HepG2 (cell line): ENCODE results near the gene TEAD4. TPM values are rescaled to one million over a fixed set of nuclear protein-coding genes. Genes with fewer than 3 reads are reported as not detected.
A peak's percentile ranks its signal among the peaks of the same experiment; 100 is the strongest.

Experiments
- ATAC-seq: fragments of 200-7000 bp; cut with Tn5 transposase; 3 replicates; pipeline ENCODE4 v1.9.1; 2020; ENCODE audit warnings: mild to moderate bottlenecking, moderate library complexity
- BruUV-seq: library from RNA; stranded (reverse); fragments of 400-500 nt; replicated peaks from 2 replicates; lab custom pipeline; 2021; lab: Mats Ljungman, UMichigan
- CTCF ChIA-PET: fragments of 300-600 bp; formaldehyde crosslinking; extraction: SDS; loops from one replicate; lab custom pipeline; 2021; ENCODE audit warnings: low total read pairs, inconsistent platforms, low intra/inter-chr PET ratio; lab: Yijun Ruan, JAX
- POLR2A ChIA-PET: fragments of 350-600 bp; sonication (Branson Sonifier 250); formaldehyde crosslinking; loops from one replicate; lab custom pipeline; 2020; ENCODE audit warnings: antibody characterized with exemption, inconsistent platforms; lab: Yijun Ruan, JAX
- DNase-seq: peaks from one replicate; pipeline ENCODE4 v3.0.0-alpha.2; 2015; ENCODE audit warnings: low spot score
- FAIRE-seq: peaks from 3 replicates; lab custom pipeline; 2011; peaks lifted over from hg19 to GRCh38; lab: Jason Lieb, UNC
- H2AFZ ChIP-seq: one replicate; pipeline ENCODE4 v1.6.1; 2011; ENCODE audit warnings: low read length, inconsistent platforms
- H3K27ac ChIP-seq: fragments of 300-600 bp; 3 replicates; pipeline ENCODE4 v1.8.0; 2011; ENCODE audit warnings: mixed run types, mild to moderate bottlenecking, mixed read lengths, low read length, inconsistent platforms; ENCODE audit not compliant: insufficient read depth; ENCODE audit errors: extremely low read length
- H3K27me3 ChIP-seq, 2 experiments: fragments of 200-600 bp in 1 of 2; 2 replicates in 1 of 2; 3 replicates in 1 of 2; pipeline versions ENCODE4 v1.6.0 to v1.8.0; 2011; ENCODE audit warnings: low read length in 2 of 2, mild to moderate bottlenecking in 2 of 2, moderate library complexity in 2 of 2, inconsistent platforms in 1 of 2; ENCODE audit not compliant: insufficient read depth in 2 of 2, control insufficient read depth in 1 of 2
- H3K36me3 ChIP-seq, 2 experiments: fragments of 200-600 bp in 1 of 2; replicated peaks in 1 of 2; 2 replicates in 1 of 2; 3 replicates in 1 of 2; pipeline versions ENCODE4 v1.5.1 to v1.8.0; 2011; ENCODE audit warnings: low read length in 2 of 2, inconsistent platforms in 1 of 2; ENCODE audit not compliant: insufficient read depth in 2 of 2, control insufficient read depth in 1 of 2
- H3K4me1 ChIP-seq: 2 replicates; pipeline ENCODE4 v1.5.1; 2012; ENCODE audit warnings: low read length, inconsistent platforms; ENCODE audit not compliant: insufficient read depth
- H3K4me2 ChIP-seq: 2 replicates; pipeline ENCODE4 v1.6.0; 2011; ENCODE audit warnings: low read depth, low read length, inconsistent platforms
- H3K4me3 ChIP-seq, 3 experiments: fragments of 200-600 bp in 1 of 3; sonication (generic), shearing (Covaris generic) in 1 of 3; replicated peaks in 1 of 3; 2 replicates each; pipeline ENCODE4 v1.5.1; 2011 to 2016; ENCODE audit warnings: low read length in 3 of 3, inconsistent platforms in 2 of 3, low read depth in 2 of 3, mild to moderate bottlenecking in 2 of 3, control low read depth in 1 of 3, mixed read lengths in 1 of 3; ENCODE audit not compliant: insufficient read depth in 1 of 3
- H3K79me2 ChIP-seq: one replicate; pipeline ENCODE4 v1.6.1; 2011; ENCODE audit warnings: low read length, inconsistent platforms; ENCODE audit not compliant: insufficient read depth
- H3K9ac ChIP-seq: 2 replicates; pipeline ENCODE4 v1.6.0; 2011; ENCODE audit warnings: mild to moderate bottlenecking, low read depth, low read length, inconsistent platforms; ENCODE audit not compliant: insufficient read depth
- H3K9me3 ChIP-seq: 2 replicates; pipeline ENCODE4 v1.5.1; 2012; ENCODE audit warnings: mild to moderate bottlenecking, low read length
- H4K20me1 ChIP-seq: 2 replicates; pipeline ENCODE4 v1.6.0; 2011; ENCODE audit warnings: inconsistent platforms, mild to moderate bottlenecking, low read length, moderate library complexity; ENCODE audit not compliant: insufficient read depth
- FOXA1 ChIP-seq, 2 experiments: fragments of 450-650 bp in 1 of 2; sonication (generic) in 1 of 2; formaldehyde crosslinking in 1 of 2; IDR thresholded peaks; 2 replicates each; pipeline versions ENCODE4 v1.4.0 to v1.6.1; 2016 to 2020; ENCODE audit warnings: missing genetic modification reagents in 1 of 2
- FOXA3 ChIP-seq: IDR thresholded peaks from 2 replicates; pipeline ENCODE4 v1.6.1; 2016; ENCODE audit warnings: missing genetic modification reagents, missing compliant biosample characterization
- GATAD2A ChIP-seq: IDR thresholded peaks from 2 replicates; pipeline ENCODE4 v1.6.1; 2016
- HDAC1 ChIP-seq: sonication (generic); formaldehyde crosslinking; IDR thresholded peaks from 2 replicates; pipeline ENCODE4 v1.5.1; 2020; ENCODE audit warnings: mild to moderate bottlenecking, missing genetic modification reagents
- HNF4A ChIP-seq: sonication (generic); formaldehyde crosslinking; IDR thresholded peaks from 2 replicates; pipeline ENCODE4 v1.4.0; 2020; ENCODE audit warnings: missing genetic modification reagents
- NBN ChIP-seq: fragments of 450-650 bp; conservative IDR thresholded peaks from 2 replicates; pipeline ENCODE4 v1.6.1; 2017
- NR2F2 ChIP-seq: IDR thresholded peaks from 2 replicates; pipeline ENCODE4 v1.6.1; 2012; ENCODE audit warnings: low read depth, inconsistent platforms, borderline replicate concordance
- RBFOX2 ChIP-seq: fragments of 200-400 bp; formaldehyde crosslinking; IDR thresholded peaks from 2 replicates; pipeline ENCODE4 v1.6.1; 2017; ENCODE audit warnings: low read depth, mild to moderate bottlenecking, low read length
- RXRB ChIP-seq: IDR thresholded peaks from 2 replicates; pipeline ENCODE4 v1.6.1; 2016; ENCODE audit warnings: borderline replicate concordance, missing genetic modification reagents, missing compliant biosample characterization
- SAP130 ChIP-seq: IDR thresholded peaks from 2 replicates; pipeline ENCODE4 v1.6.1; 2016; ENCODE audit warnings: low read depth
- SPEN ChIP-seq: sonication (generic); formaldehyde crosslinking; IDR thresholded peaks from 2 replicates; pipeline ENCODE4 v1.5.1; 2020; ENCODE audit warnings: low read depth, mild to moderate bottlenecking, missing genetic modification reagents
- ZSCAN21 ChIP-seq: sonication (generic); formaldehyde crosslinking; IDR thresholded peaks from 2 replicates; pipeline ENCODE4 v1.8.0; 2022; ENCODE audit warnings: mild to moderate bottlenecking, missing genetic modification reagents, moderate library complexity, borderline replicate concordance
- WGBS: methylation state at CpG from one replicate; pipeline ENCODE4 v1.1.6; 2017; ENCODE audit warnings: low lambda C conversion rate; 5-methylcytosine and 5-hydroxymethylcytosine counted together
- in situ Hi-C: cut with HindIII; loops from 2 replicates; pipeline ENCODE4 v1.10.0; 2017; ENCODE audit warnings: low pct_unique_long_range_greater_than_20kb; ENCODE audit not compliant: extremely low pct_ligation_motif_present
- intact Hi-C: fragments of 100-400 bp; cut with micrococcal nuclease; formaldehyde crosslinking; loops from one replicate; pipeline ENCODE4 v1.10.0; 2022; ENCODE audit not compliant: unreplicated experiment
- polyA plus RNA-seq, 8 experiments: library from polyadenylated mRNA; depleted of rRNA in 3 of 8; stranded (reverse) in 7 of 8; unstranded in 1 of 8; fragments of >200 nt; fragmentation: Illumina TruSeq in 4 of 8; extraction: Trizol in 4 of 8; gene quantifications; 2 replicates each; pipeline versions ENCODE4 v1.2.1 to v1.2.3, GENCODE V29; 2011 to 2016; ENCODE audit warnings: low read depth in 4 of 8, missing spikeins in 1 of 8, mixed read lengths in 1 of 8; ENCODE audit not compliant: insufficient read depth in 1 of 8
- total RNA-seq, 5 experiments: library from RNA; depleted of rRNA; stranded (reverse); fragments of >200 nt; fragmentation: Illumina TruSeq; extraction: Trizol; gene quantifications; 2 replicates each; pipeline ENCODE4 v1.2.3, GENCODE V29; 2016; ENCODE audit warnings: low read depth in 1 of 5
- TF ChIP-seq, protein P1 (sequence below): sonication (generic); formaldehyde crosslinking; IDR thresholded peaks from 2 replicates; pipeline ENCODE4 v1.5.1; 2020; ENCODE audit warnings: mild to moderate bottlenecking, missing genetic modification reagents, borderline replicate concordance

The TEAD4 gene
- total and polyA plus RNA-seq, 2 of the 13 experiments (the other 11 are each of a cell fraction or from before 2014, with no cell fraction given), result 45.0 to 69.4 TPM

DNA sequence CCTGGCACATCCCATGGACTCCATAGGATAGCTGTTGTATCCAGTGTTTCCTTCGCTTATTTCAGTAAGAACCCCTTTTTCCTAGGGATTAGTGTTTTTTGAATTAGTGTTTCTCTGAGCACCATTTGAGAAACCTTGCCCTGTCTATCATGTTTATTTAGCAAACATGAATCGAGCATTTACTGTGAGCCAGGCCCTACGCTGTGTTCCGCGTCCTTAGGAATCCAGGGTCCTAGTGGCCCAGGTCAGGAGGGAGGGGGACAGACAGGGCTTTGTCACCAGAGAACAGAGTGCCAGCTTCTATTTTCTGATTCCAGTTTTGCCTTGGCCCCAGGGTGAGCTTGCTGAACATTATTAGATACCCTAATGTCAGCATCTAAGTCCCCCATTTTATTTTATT is 2.5 kb downstream of the TEAD4 start:
- H3K79me2 ChIP-seq, result peaks cover 48% of the 10 kb centered on the region
- peak overlapping the region; percentile 80 for H3K9ac ChIP-seq
- BruUV-seq, result no TSS peak
- FAIRE-seq (peak; percentile 40), ATAC-seq (0 out of 3 replicates have a peak, but pooled peaks have one; percentile 4), DNase-seq (peak; percentile 61)
- H3K36me3 ChIP-seq, result peaks cover 0 to 4% of the 10 kb centered on the region in 2 experiments; a peak in 1 of 5 replicates
- H3K27me3 ChIP-seq, result no peaks in the 10 kb centered on the region
- no peak overlapping the region for H2AFZ ChIP-seq
- H3K4me2 ChIP-seq, result peak overlapping the region; percentile 93
- CTCF ChIA-PET, result no interaction called here
- in situ Hi-C loops (no loop called here), intact Hi-C loops (loop anchor here (5.0 kb wide), 3 partner anchors 69 to 114 kb away; partner anchors contain the start of gene TULP3)
- H3K9me3 ChIP-seq, result no peaks in the 10 kb centered on the region
- H3K27ac ChIP-seq, result peak overlapping the region; percentile 96
- H4K20me1 ChIP-seq, result peaks cover 10% of the 10 kb centered on the region; the same call in 1 of the 2 replicates
- peak overlapping the region; percentile 72 to 79 (median 73) for H3K4me3 ChIP-seq
- peaks cover 58% of the 10 kb centered on the region for H3K4me1 ChIP-seq
- 0 out of 2 replicates have a peak, but pooled peaks have one; percentile 12 for TF ChIP-seq SPEN (CRISPR knock-in tag)
- TF ChIP-seq, protein P1, sequence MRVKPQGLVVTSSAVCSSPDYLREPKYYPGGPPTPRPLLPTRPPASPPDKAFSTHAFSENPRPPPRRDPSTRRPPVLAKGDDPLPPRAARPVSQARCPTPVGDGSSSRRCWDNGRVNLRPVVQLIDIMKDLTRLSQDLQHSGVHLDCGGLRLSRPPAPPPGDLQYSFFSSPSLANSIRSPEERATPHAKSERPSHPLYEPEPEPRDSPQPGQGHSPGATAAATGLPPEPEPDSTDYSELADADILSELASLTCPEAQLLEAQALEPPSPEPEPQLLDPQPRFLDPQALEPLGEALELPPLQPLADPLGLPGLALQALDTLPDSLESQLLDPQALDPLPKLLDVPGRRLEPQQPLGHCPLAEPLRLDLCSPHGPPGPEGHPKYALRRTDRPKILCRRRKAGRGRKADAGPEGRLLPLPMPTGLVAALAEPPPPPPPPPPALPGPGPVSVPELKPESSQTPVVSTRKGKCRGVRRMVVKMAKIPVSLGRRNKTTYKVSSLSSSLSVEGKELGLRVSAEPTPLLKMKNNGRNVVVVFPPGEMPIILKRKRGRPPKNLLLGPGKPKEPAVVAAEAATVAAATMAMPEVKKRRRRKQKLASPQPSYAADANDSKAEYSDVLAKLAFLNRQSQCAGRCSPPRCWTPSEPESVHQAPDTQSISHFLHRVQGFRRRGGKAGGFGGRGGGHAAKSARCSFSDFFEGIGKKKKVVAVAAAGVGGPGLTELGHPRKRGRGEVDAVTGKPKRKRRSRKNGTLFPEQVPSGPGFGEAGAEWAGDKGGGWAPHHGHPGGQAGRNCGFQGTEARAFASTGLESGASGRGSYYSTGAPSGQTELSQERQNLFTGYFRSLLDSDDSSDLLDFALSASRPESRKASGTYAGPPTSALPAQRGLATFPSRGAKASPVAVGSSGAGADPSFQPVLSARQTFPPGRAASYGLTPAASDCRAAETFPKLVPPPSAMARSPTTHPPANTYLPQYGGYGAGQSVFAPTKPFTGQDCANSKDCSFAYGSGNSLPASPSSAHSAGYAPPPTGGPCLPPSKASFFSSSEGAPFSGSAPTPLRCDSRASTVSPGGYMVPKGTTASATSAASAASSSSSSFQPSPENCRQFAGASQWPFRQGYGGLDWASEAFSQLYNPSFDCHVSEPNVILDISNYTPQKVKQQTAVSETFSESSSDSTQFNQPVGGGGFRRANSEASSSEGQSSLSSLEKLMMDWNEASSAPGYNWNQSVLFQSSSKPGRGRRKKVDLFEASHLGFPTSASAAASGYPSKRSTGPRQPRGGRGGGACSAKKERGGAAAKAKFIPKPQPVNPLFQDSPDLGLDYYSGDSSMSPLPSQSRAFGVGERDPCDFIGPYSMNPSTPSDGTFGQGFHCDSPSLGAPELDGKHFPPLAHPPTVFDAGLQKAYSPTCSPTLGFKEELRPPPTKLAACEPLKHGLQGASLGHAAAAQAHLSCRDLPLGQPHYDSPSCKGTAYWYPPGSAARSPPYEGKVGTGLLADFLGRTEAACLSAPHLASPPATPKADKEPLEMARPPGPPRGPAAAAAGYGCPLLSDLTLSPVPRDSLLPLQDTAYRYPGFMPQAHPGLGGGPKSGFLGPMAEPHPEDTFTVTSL (CRISPR knock-in tag), result 0 out of 2 replicates have a peak, but pooled peaks have one; percentile 1
- TF ChIP-seq SAP130 (CRISPR knock-in tag), result peak; percentile 57
- 0 out of 2 replicates have a peak, but pooled peaks have one; percentile 42 for TF ChIP-seq RXRB
- 0 out of 2 replicates have a peak, but pooled peaks have one; percentile 40 for TF ChIP-seq HDAC1 (CRISPR knock-in tag)
- 0 out of 2 replicates have a peak, but pooled peaks have one; percentile 3 for TF ChIP-seq HNF4A (CRISPR knock-in tag)
- no peak for TF ChIP-seq NBN
- no peak for TF ChIP-seq FOXA1 (IDR thresholded peaks at IDR 0.05)
- TF ChIP-seq FOXA1 (CRISPR knock-in tag; IDR thresholded peaks at IDR 0.05), result peak; percentile 63
- TF ChIP-seq NR2F2, result no peak
- TF ChIP-seq RBFOX2, result 0 out of 2 replicates have a peak, but pooled peaks have one; percentile 19
- peak; percentile 51 for TF ChIP-seq FOXA3
- no peak for TF ChIP-seq ZSCAN21 (CRISPR knock-in tag)
- TF ChIP-seq GATAD2A (CRISPR knock-in tag), result peak; percentile 18; the same call in 1 of the 2 replicates
- POLR2A ChIA-PET, result interaction anchor here (1.7 kb wide), 1 partner anchor 11 kb away, joined by 3 read pairs; no protein-coding TSS in a partner anchor
- 5% methylated on average over 5 of the region's 5 CpGs for WGBS
